Right ventricle myocardium inferior (tissue), 1 donor: ENCODE measurements around the gene HEMGN. TPM values are rescaled to one million over a fixed set of nuclear protein-coding genes. Genes with fewer than 3 reads are reported as not detected.

Source experiments
- total RNA-seq: library from RNA; stranded (reverse); fragmentation: NEBNext Ultra II Directional; extraction: Animal tissue kit (Norgen Biotek cat#: 25700); gene quantifications from one replicate; pipeline ENCODE4 v1.2.1, GENCODE V29; 2021
- donor health status: DM: no; HTN: yes; CAD: no; lungs with severe emphysema.

Gene HEMGN
- total RNA-seq, 1 donor from 2014 or later = 0.11 TPM

Other genes with a start within 250 kb of the HEMGN start
- gene XPA, start 240.8 kb downstream of the HEMGN start, total RNA-seq = 6.4 TPM
- gene FOXE1, start 84.9 kb downstream of the HEMGN start, total RNA-seq = not detected
- 6.5 TPM for gene TRMO, start 15.7 kb downstream of the HEMGN start, total RNA-seq
- 54.5 TPM for gene ANP32B, start 45.2 kb upstream of the HEMGN start, total RNA-seq
- gene NANS, start 118.6 kb upstream of the HEMGN start, total RNA-seq = 37.2 TPM
- 5.1 TPM for gene TRIM14, start 181.1 kb upstream of the HEMGN start, total RNA-seq